KG1 (cell line): Measurements from ENCODE around the gene ASPN.

ENCODE experiments used
- DNase-seq: peaks from one replicate; lab custom pipeline; 2025; lab: John Stamatoyannopoulos, UW

The ASPN gene

GRCh38 chr9:92482329-92482728 lies at the start of gene ASPN:
Gene ASPN (minus strand): TSS chr9:92482506.
- DNase-seq, result no peak

GRCh38 chr9:92530893-92531292 lies 48.6 kb upstream of the ASPN start:
- no peak for DNase-seq

GRCh38 chr9:92529124-92529523 lies 46.8 kb upstream of the ASPN start:
- no peak for DNase-seq

- no peak for DNase-seq
Measured at GRCh38 chr9:92528522-92528849, 46.2 kb upstream of the ASPN start.

- DNase-seq, result no peak
Measured at GRCh38 chr9:92527832-92528521, 45.7 kb upstream of the ASPN start.

- no peak for DNase-seq
Measured at GRCh38 chr9:92527291-92527828, 45.1 kb upstream of the ASPN start.

GRCh38 chr9:92525306-92525705 lies 43.0 kb upstream of the ASPN start:
- DNase-seq, result no peak

- no peak for DNase-seq
Measured at GRCh38 chr9:92524881-92525280, 42.6 kb upstream of the ASPN start.

GRCh38 chr9:92522983-92523970 lies 41.0 kb upstream of the ASPN start:
- DNase-seq, result no peak

GRCh38 chr9:92520837-92521236 lies 38.5 kb upstream of the ASPN start:
- DNase-seq, result no peak

- no peak for DNase-seq
Measured at GRCh38 chr9:92518199-92518598, 35.9 kb upstream of the ASPN start.

GRCh38 chr9:92517046-92517445 lies 34.7 kb upstream of the ASPN start:
- no peak for DNase-seq

GRCh38 chr9:92516521-92516920 lies 34.2 kb upstream of the ASPN start:
- no peak for DNase-seq

- no peak for DNase-seq
Measured at GRCh38 chr9:92514635-92515034, 32.3 kb upstream of the ASPN start.

GRCh38 chr9:92513349-92513748 lies 31.0 kb upstream of the ASPN start:
- no peak for DNase-seq

- no peak for DNase-seq
Measured at GRCh38 chr9:92512622-92513021, 30.3 kb upstream of the ASPN start.

- DNase-seq, result no peak
Measured at GRCh38 chr9:92510747-92511146, 28.4 kb upstream of the ASPN start.

GRCh38 chr9:92509050-92509449 lies 26.7 kb upstream of the ASPN start:
- DNase-seq, result no peak

GRCh38 chr9:92508018-92508820 lies 25.9 kb upstream of the ASPN start:
- no peak for DNase-seq

GRCh38 chr9:92507496-92507895 lies 25.2 kb upstream of the ASPN start:
- DNase-seq, result no peak

GRCh38 chr9:92507005-92507404 lies 24.7 kb upstream of the ASPN start:
- DNase-seq, result no peak

- DNase-seq, result no peak
Measured at GRCh38 chr9:92506184-92506857, 24.0 kb upstream of the ASPN start.
